AG04450 (cell line): Measurements from ENCODE around the gene RPS23. TPM values are rescaled to one million over a fixed set of nuclear protein-coding genes. Genes with fewer than 3 reads are reported as not detected.

Experiments used
- CTCF ChIA-PET: fragments of 300-600, 350-600 bp; formaldehyde crosslinking; extraction: SDS; loops from one replicate; lab custom pipeline; 2022; ENCODE audit warnings: antibody characterized with exemption, inconsistent platforms; lab: Charles Lee
- POLR2A ChIA-PET: fragments of 350-600 bp; formaldehyde crosslinking; extraction: SDS; loops from one replicate; lab custom pipeline; 2021; ENCODE audit warnings: antibody characterized with exemption, inconsistent platforms; lab: Yijun Ruan, JAX
- DNase-seq: peaks from one replicate; pipeline ENCODE4 v3.0.0-alpha.2; 2011; ENCODE audit warnings: low read depth, low spot score
- H3K27ac ChIP-seq: one replicate; pipeline ENCODE4 v1.5.1; 2012; ENCODE audit warnings: low read depth, low read length, control low read depth
- H3K27me3 ChIP-seq: one replicate; pipeline ENCODE4 v1.6.0; 2012; ENCODE audit warnings: low read length; ENCODE audit not compliant: control insufficient read depth, insufficient read depth
- H3K4me3 ChIP-seq: 2 replicates; pipeline ENCODE4 v1.5.1; 2011; ENCODE audit warnings: mild to moderate bottlenecking, low read depth, low read length, control low read depth
- H3K9me3 ChIP-seq: 2 replicates; pipeline ENCODE4 v1.5.1; 2012; ENCODE audit warnings: low read length; ENCODE audit not compliant: control insufficient read depth, insufficient read depth
- polyA plus RNA-seq: library from polyadenylated mRNA; depleted of rRNA; stranded (reverse); fragments of >200 nt; gene quantifications from 2 replicates; pipeline ENCODE4 v1.2.3, GENCODE V29; 2011
- TF ChIP-seq, protein P1 (sequence below): IDR thresholded peaks from 2 replicates; pipeline ENCODE4 v1.5.1; 2011; ENCODE audit warnings: low read depth, low read length, control low read depth, inconsistent platforms

Gene RPS23
- polyA plus RNA-seq, 1 experiment = 4,398 TPM

DNA sequence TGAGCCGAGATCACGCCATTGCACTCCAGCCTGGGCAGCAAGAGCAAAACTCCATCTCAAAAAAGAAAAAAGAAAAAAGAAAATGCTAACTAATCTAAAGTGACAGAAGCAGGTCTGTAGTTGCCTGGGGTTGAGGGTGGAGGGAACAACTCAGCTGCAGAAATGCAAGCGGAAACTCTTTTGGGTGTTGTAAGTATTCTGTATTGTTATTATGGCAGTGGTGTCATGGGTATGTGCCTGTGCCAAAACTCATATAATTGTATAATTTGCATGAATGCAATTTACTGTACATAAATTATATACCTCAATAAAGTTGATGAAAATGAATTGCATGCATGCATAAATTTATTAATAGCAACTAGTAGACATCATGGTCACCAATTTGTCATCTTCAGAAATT is 23.0 kb upstream of the RPS23 start:
- TF ChIP-seq, protein P1, sequence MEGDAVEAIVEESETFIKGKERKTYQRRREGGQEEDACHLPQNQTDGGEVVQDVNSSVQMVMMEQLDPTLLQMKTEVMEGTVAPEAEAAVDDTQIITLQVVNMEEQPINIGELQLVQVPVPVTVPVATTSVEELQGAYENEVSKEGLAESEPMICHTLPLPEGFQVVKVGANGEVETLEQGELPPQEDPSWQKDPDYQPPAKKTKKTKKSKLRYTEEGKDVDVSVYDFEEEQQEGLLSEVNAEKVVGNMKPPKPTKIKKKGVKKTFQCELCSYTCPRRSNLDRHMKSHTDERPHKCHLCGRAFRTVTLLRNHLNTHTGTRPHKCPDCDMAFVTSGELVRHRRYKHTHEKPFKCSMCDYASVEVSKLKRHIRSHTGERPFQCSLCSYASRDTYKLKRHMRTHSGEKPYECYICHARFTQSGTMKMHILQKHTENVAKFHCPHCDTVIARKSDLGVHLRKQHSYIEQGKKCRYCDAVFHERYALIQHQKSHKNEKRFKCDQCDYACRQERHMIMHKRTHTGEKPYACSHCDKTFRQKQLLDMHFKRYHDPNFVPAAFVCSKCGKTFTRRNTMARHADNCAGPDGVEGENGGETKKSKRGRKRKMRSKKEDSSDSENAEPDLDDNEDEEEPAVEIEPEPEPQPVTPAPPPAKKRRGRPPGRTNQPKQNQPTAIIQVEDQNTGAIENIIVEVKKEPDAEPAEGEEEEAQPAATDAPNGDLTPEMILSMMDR = no peak
- Histone ChIP-seq H3K27ac (no peak overlapping the region), H3K4me3 (no peak overlapping the region), H3K27me3 (no peaks in the 10 kb centered on the region), H3K9me3 (no peaks in the 10 kb centered on the region)
- no peak for DNase-seq
- CTCF ChIA-PET = interaction anchor here (2.6 kb wide), 1 partner anchor 10 kb away, joined by 8 read pairs; no protein-coding TSS in a partner anchor
- POLR2A ChIA-PET = no interaction called here

DNA sequence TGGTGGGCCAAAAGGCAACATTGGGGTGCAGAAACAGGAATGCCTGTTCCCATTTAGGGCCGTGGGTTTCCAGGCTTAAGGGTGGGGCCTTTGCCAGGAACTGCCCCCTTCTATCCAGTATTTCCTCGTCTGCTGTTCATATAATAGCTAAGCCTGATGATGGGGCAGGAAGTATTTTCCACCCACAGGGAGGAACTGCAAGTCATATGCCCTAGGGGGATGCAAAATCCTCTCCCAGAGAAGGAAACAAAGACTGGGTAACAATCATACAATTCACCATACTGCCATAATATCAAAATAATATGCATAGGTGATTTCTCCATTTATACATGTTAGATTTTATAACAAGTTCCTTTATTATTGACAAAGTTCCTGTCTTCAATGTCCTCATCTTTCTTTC is 20.5 kb upstream of the RPS23 start:
- TF ChIP-seq, protein P1 = no peak
- ChIA-PET CTCF (no interaction called here), POLR2A (no interaction called here)
- no peaks in the 10 kb centered on the region for H3K9me3 ChIP-seq
- H3K27ac ChIP-seq = no peak overlapping the region
- no peaks in the 10 kb centered on the region for H3K27me3 ChIP-seq
- no peak overlapping the region for H3K4me3 ChIP-seq
- no peak for DNase-seq

DNA sequence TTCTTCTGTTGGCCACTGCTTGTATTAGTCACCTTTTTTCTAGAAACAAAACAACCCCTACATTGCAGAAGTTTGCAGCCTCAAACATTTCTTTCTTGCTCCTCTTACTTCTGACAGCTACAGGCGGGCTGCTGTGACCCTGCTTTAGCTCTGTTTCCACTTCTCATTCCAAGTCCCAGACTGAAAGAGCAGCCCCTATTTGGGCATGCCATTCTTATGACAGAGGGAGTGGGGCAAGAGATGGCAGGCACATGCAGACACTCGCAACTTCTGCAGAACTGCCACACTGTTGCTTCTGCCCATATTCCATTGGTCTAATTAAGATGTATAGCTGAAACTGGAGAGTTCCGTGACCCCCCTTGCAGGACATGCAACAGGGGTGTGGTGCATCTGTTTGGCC is 19.6 kb upstream of the RPS23 start:
- CTCF ChIA-PET = interaction anchor here (0.7 to 1.2 kb wide), 2 partner anchors 14 to 15 kb away, joined by 3 to 5 read pairs; no protein-coding TSS in a partner anchor
- TF ChIP-seq, protein P1 = no peak
- no peak for DNase-seq
- H3K4me3 ChIP-seq = no peak overlapping the region
- H3K27me3 ChIP-seq = no peaks in the 10 kb centered on the region
- H3K9me3 ChIP-seq = no peaks in the 10 kb centered on the region
- no peak overlapping the region for H3K27ac ChIP-seq
- POLR2A ChIA-PET = no interaction called here

DNA sequence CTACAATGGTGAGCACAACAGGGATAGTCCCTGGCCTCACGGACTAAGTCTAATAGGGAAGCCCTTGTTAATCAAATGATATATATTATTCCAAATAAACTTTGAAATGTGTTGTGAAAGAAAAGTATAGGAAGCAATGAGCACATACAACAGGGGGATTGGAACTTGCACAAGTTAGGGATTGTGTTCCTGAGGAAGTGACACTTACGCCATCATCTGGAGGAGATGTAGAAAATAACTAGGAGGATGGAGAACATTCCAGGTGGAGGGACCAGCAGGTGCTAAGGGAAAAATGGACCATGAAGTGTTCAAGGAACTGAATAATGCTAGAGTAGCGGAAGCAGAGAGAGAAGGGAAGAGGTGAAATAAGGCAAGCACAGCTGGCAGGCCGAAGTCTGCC is 18.8 kb upstream of the RPS23 start:
- CTCF ChIA-PET = interaction anchor here (1.2 kb wide), 1 partner anchor 16 kb away, joined by 5 read pairs; no protein-coding TSS in a partner anchor
- Histone ChIP-seq H3K27ac (no peak overlapping the region), H3K4me3 (no peak overlapping the region), H3K9me3 (no peaks in the 10 kb centered on the region), H3K27me3 (no peaks in the 10 kb centered on the region)
- no peak for DNase-seq
- TF ChIP-seq, protein P1 = no peak
- POLR2A ChIA-PET = no interaction called here

DNA sequence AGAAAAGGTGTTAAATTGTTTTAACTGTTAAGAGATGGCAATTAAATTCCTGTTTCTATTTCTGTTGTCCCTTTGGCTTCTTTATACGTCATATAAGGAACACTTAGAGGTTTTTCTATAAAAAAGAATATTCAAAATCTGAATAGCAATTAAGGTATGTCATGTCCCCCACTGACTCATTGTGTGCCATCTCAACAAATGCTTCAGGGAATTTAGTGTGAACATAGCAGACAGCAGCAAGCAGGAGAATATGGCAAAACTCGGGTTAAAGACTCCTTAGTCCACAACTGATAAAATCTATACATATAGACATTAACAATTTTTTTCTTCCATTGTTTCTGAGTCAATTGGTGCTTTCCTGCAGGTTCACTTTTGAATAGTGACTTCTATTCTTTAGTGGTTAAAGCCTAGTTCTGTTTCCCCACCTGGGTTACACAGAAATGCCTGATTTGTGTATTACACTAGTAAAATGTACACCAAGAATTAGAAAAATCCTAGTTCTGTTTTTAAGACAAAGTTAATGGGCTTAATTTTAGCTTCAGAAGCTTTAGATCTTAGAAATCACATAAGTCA is 17.9 kb upstream of the RPS23 start:
- no peaks in the 10 kb centered on the region for H3K9me3 ChIP-seq
- ChIA-PET CTCF (interaction anchor here (1.5 kb wide), 1 partner anchor 11 kb away, joined by 3 read pairs; no protein-coding TSS in a partner anchor), POLR2A (no interaction called here)
- no peak for DNase-seq
- H3K4me3 ChIP-seq = no peak overlapping the region
- TF ChIP-seq, protein P1 = no peak
- no peak overlapping the region for H3K27ac ChIP-seq
- no peaks in the 10 kb centered on the region for H3K27me3 ChIP-seq
